ENCODE results near the gene UBAP1. TPM values are rescaled to one million over a fixed set of nuclear protein-coding genes. Genes with fewer than 3 reads are reported as not detected.
"Not testable (repeated sequence)": the region's sequence is repeated elsewhere in the genome, so short reads cannot be mapped to it uniquely, and the experiment has no call there.

Gene UBAP1
- total and polyA plus RNA-seq, 2 of the 4 experiments (the other 2 are of a cell fraction) = 30.6 to 37.0 TPM

- DNase-seq = no peak
- CTCF ChIA-PET = no interaction called here
- H4K8ac ChIP-seq (ENCODE audit: low read depth in 2 of 2, low read length in 2 of 2) = no peak overlapping the region
- no peak for ATAC-seq (ENCODE audit: low read depth)
- H3K23ac ChIP-seq (ENCODE audit: low read depth, low read length) = no peak overlapping the region
- no peaks in the 10 kb centered on the region for H3K9me3 ChIP-seq (ENCODE audit: control insufficient read depth, insufficient read depth, low read length)
- no peak overlapping the region for H2AFZ ChIP-seq (replicated peaks; ENCODE audit: low read length, poor library complexity)
- no TSS peak for BruUV-seq (replicated peaks)
- H2AK9ac ChIP-seq (replicated peaks; ENCODE audit: low read depth, low read length, poor library complexity) = no peak overlapping the region
- in situ Hi-C loops (cut with MboI; ENCODE audit: low sequenced_read_pairs) = no loop called here
- H2BK15ac ChIP-seq (ENCODE audit: low read depth, low read length) = no peak overlapping the region
- H2BK20ac ChIP-seq (ENCODE audit: low read depth, low read length) = no peak overlapping the region
- no peaks in the 10 kb centered on the region for H3K4me1 ChIP-seq (ENCODE audit: control insufficient read depth, insufficient read depth, low read length)
- H3K18ac ChIP-seq (ENCODE audit: low read depth, low read length) = no peak overlapping the region
- H3K4me3 ChIP-seq (ENCODE audit: insufficient read depth, low read depth, low read length) = no peak overlapping the region
- no peak overlapping the region for H2BK120ac ChIP-seq (ENCODE audit: low read depth, low read length)
- no peak overlapping the region for H3K27ac ChIP-seq (ENCODE audit: insufficient read depth, low read length)
- H4K5ac ChIP-seq (ENCODE audit: low read depth, low read length) = no peak overlapping the region
- no peaks in the 10 kb centered on the region for H3K79me1 ChIP-seq (ENCODE audit: low read depth in 1 of 2, low read length in 2 of 2)
- H3K56ac ChIP-seq (ENCODE audit: extremely low read depth, insufficient read depth, low read length) = no peak overlapping the region
- dilution Hi-C loops (cut with HindIII; ENCODE audit: low sequenced_read_pairs, unreplicated experiment) = no loop called here
- no peaks in the 10 kb centered on the region for H3K27me3 ChIP-seq (ENCODE audit: control insufficient read depth, insufficient read depth, low read length)
- no peak overlapping the region for H3K4ac ChIP-seq (ENCODE audit: low read depth, low read length)
- no peaks in the 10 kb centered on the region for H4K20me1 ChIP-seq (ENCODE audit: insufficient read depth, low read length)
- no peak overlapping the region for H2AK5ac ChIP-seq (ENCODE audit: low read depth, low read length)
- no peak overlapping the region for H3K9ac ChIP-seq (ENCODE audit: low read depth, low read length)
- TF ChIP-seq BHLHE40 (IDR thresholded peaks at IDR 0.05; ENCODE audit: low read depth, low read length) (no peak), SMC3 (IDR thresholded peaks at IDR 0.05; ENCODE audit: low read depth, low read length) (no peak), RFX5 (IDR thresholded peaks at IDR 0.05; ENCODE audit: low read depth, low read length) (no peak)
- no peak overlapping the region for H2BK5ac ChIP-seq (ENCODE audit: low read depth, low read length, poor library complexity, severe bottlenecking)
- no peak overlapping the region for H3K14ac ChIP-seq (replicated peaks; ENCODE audit: low read depth, low read length)
- H3K4me2 ChIP-seq (ENCODE audit: low read depth, low read length) = no peak overlapping the region
- H4K91ac ChIP-seq (ENCODE audit: insufficient read depth, low read depth, low read length) = no peak overlapping the region
- H3K9me1 ChIP-seq (ENCODE audit: insufficient read depth, low read length) = no peaks in the 10 kb centered on the region
- POLR2A ChIA-PET (ENCODE audit: unreplicated experiment) = no interaction called here
- WGBS, 2 experiments (ENCODE audit: extremely low coverage in 2 of 2, insufficient read length in 1 of 2) = no CpG with 5 or more reads among the region's 3 CpGs
- H3K36me3 ChIP-seq (ENCODE audit: control insufficient read depth, insufficient read depth, low read length) = no peaks in the 10 kb centered on the region
- intact Hi-C loops (cut with micrococcal nuclease) = no loop called here
These were observed 93.3 kb downstream of the UBAP1 start for GRCh38 chr9:34272101-34272541.

GRCh38 chr9:34273588-34273987 lies 94.7 kb downstream of the UBAP1 start:
- H3K9ac ChIP-seq (ENCODE audit: low read depth, low read length); H3K4ac ChIP-seq (ENCODE audit: low read depth, low read length); H2BK5ac ChIP-seq (ENCODE audit: low read depth, low read length, poor library complexity, severe bottlenecking); dilution Hi-C loops (cut with HindIII; ENCODE audit: low sequenced_read_pairs, unreplicated experiment); H2BK20ac ChIP-seq (ENCODE audit: low read depth, low read length); BruUV-seq (replicated peaks); H3K79me1 ChIP-seq (ENCODE audit: low read depth in 1 of 2, low read length in 2 of 2); ATAC-seq (ENCODE audit: low read depth); POLR2A ChIA-PET (ENCODE audit: unreplicated experiment); H3K9me3 ChIP-seq (ENCODE audit: control insufficient read depth, insufficient read depth, low read length); in situ Hi-C loops (cut with MboI; ENCODE audit: low sequenced_read_pairs); H4K91ac ChIP-seq (ENCODE audit: insufficient read depth, low read depth, low read length); H3K4me1 ChIP-seq (ENCODE audit: control insufficient read depth, insufficient read depth, low read length); H2AK5ac ChIP-seq (ENCODE audit: low read depth, low read length); H4K5ac ChIP-seq (ENCODE audit: low read depth, low read length); H2BK15ac ChIP-seq (ENCODE audit: low read depth, low read length); H3K27ac ChIP-seq (ENCODE audit: insufficient read depth, low read length); H2AK9ac ChIP-seq (replicated peaks; ENCODE audit: low read depth, low read length, poor library complexity); H2BK120ac ChIP-seq (ENCODE audit: low read depth, low read length); H3K23ac ChIP-seq (ENCODE audit: low read depth, low read length); H2AFZ ChIP-seq (replicated peaks; ENCODE audit: low read length, poor library complexity); H3K18ac ChIP-seq (ENCODE audit: low read depth, low read length); CTCF ChIA-PET; H3K14ac ChIP-seq (replicated peaks; ENCODE audit: low read depth, low read length); DNase-seq; H3K56ac ChIP-seq (ENCODE audit: extremely low read depth, insufficient read depth, low read length); H3K4me2 ChIP-seq (ENCODE audit: low read depth, low read length); H3K36me3 ChIP-seq (ENCODE audit: control insufficient read depth, insufficient read depth, low read length); intact Hi-C loops (cut with micrococcal nuclease); H3K4me3 ChIP-seq (ENCODE audit: insufficient read depth, low read depth, low read length); H3K9me1 ChIP-seq (ENCODE audit: insufficient read depth, low read length); H4K20me1 ChIP-seq (ENCODE audit: insufficient read depth, low read length); H3K27me3 ChIP-seq (ENCODE audit: control insufficient read depth, insufficient read depth, low read length); H4K8ac ChIP-seq (ENCODE audit: low read depth in 2 of 2, low read length in 2 of 2): not testable (repeated sequence)
- no CpG with 5 or more reads among the region's 2 CpGs for WGBS, 2 experiments (ENCODE audit: extremely low coverage in 2 of 2, insufficient read length in 1 of 2)

All from IMR-90 (cell line).